Activated CD4-positive, alpha-beta T cell treated with anti-CD3 and anti-CD28 coated beads for 4 hours (primary cell): ENCODE data around the gene SEPHS2.

Experiments
- DNase-seq, 2 donors: peaks; one replicate each; pipeline ENCODE4 v3.0.0-alpha.2; 2020

Gene SEPHS2

DNA sequence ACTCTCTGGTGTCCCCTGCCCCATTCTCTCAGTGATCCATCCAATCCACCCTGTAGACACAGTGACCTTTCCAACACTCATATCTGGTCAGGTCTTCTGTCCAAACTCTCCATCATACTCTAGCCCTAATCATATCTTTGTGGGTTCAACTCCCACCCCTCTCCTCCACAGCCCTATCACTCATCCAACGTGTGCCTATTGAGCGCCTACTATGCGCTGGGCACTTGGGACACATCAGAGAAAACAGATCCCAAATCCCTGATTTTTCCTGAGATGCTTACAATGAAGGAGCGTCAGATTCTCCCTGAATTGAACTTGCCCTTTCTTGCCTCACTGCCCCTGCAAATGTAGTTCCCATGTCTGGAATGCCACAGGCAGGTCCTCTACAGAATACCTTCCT, 17.6 kb downstream of the SEPHS2 start:
- no peak for DNase-seq

DNA sequence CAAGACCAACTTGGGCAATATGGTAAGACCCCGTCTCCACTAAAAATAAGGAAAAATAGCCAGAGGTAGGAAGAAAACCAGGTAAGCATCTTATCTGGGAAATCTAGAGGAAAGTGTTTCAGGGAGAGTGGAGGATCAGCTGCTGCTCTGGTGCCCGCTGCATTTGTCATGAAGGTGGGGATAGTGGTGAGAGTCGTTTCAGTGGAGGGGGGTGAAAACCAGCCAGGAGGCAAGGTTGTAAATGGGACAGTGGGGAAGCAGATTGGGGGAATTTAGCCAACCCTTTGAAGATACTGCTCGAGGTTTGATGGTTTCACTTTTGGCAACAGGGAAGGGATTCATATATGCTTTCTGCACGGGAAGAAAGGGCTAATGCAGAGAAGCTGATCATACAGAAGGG, 24.7 kb downstream of the SEPHS2 start:
- DNase-seq: no peak

DNA sequence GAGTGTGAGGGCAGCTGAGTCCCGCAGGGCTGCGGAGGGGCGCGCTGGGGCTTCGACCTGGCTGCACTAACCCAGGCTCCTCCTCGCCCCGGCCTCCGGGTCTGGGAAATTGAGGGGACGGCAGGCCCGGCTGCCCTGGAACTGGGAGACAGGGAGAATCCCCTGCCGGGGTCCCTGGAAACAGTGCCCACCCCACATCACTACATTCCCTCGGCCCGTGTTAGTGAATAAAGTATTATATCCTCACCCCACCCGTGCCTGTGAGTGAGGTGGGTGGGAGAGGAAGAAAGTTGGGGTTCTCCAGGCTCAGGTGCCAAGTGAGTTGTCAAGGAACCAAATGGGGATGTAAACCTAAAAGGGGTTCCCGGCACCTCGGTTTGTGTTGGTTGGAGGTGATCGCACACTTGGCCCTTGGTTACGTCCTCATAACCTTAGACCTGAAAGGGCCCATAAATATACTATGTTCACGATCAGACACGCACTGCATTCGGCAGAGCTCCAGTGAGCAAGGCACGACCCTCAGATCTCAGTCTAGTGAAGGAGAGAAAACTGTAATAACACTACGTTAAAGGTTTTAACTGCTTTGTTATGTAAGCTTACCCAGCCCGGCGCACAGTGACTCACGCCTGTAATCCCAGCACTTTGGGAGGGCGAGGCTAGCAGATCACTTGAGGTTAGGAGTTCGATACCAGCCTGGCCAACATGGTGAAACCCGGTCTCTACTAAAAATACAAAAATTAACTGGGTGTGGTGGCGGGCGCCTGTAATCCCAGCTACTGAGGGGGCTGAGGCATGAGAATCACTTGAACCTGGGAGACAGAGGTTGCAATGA, 27.1 kb downstream of the SEPHS2 start:
- DNase-seq: no peak

DNA sequence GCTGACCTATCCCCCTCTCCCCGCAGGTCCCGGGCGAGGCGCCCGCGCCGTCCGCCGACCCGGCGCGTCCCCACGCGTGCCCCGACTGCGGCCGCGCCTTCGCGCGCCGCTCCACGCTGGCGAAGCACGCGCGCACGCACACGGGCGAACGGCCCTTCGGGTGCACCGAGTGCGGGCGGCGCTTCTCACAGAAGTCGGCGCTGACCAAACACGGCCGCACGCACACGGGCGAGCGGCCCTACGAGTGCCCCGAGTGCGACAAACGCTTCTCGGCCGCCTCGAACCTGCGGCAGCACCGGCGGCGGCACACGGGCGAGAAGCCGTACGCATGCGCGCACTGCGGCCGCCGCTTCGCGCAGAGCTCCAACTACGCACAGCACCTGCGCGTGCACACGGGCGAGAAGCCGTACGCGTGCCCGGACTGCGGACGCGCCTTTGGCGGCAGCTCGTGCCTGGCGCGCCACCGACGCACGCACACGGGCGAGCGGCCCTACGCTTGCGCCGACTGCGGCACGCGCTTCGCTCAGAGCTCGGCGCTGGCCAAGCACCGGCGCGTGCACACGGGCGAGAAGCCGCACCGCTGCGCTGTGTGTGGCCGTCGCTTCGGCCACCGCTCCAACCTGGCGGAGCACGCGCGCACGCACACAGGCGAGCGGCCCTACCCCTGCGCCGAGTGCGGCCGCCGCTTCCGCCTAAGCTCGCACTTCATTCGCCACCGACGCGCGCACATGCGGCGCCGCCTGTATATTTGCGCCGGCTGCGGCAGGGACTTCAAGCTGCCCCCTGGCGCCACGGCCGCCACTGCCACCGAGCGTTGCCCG, 27.9 kb downstream of the SEPHS2 start:
- peak; percentile 84 to 88 for DNase-seq

DNA sequence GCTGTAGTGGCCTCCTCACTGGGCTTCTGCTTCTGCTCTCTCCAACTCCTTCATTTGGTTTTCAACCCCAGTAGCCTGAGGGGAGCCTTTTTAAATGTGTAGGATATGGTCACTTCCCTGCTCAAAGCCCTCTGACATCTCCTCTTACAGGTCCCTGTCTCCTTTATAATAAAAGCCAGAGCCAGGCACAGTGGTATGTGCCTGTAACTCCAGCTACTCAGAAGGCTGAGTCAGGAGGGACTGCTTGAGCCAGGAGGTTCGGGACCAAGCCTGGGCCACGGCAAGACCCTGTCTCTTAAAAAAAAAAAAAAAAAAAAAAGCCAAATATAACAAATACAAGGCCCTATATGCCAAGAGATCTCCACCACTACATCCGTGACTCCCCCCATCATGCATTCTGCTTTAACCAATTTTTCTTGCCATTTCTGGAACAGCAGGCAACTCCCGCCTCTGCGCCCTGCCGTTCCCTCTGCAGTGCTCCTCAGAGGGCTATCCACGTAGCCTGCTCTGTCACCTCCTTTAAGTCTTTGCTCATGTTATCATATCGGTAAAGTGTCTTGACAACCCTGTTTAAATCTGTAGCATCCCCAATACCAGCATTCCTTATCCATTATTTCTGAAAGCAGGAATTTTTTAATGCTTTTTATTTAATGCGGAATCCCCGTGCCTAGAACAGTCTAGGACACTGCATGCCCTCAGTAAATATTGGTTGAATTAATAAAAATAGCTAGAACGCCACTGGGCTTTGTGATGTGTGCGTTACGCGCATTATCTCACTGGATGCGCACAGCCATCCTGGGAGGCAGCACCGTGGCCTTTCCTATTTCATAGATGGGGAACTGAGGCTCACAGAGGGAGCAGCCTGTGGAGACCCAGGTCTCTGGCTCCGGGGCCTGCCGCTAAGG, 28.8 kb downstream of the SEPHS2 start:
- peak in 1 of 2 donors; percentile 22 for DNase-seq

DNA sequence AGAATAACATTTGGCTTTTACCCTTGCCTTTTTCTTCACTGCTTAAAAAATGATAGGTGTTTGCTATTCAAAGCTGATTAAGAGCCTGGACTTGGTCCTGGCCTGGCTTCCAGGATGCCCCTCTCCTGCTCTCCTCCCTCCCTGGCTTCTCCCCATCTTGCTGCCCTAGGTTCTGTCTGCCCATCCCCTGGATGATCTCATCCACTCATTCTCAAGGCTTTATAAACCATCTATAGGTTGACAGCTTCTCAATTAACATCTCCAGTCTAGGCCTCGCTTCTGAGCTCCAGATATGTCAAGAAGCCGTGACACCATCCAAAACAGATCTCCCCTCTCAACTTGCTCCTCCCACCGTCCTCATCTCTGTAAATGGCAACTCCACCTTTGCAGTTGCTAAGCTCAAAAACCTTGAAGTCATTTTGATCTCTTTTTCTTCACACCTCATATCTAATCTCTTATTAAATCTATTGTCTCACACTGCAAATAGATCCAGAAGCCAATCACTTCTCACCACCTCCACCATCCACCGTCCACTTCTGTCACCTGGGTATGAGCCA, 29.5 kb downstream of the SEPHS2 start:
- no peak for DNase-seq

DNA sequence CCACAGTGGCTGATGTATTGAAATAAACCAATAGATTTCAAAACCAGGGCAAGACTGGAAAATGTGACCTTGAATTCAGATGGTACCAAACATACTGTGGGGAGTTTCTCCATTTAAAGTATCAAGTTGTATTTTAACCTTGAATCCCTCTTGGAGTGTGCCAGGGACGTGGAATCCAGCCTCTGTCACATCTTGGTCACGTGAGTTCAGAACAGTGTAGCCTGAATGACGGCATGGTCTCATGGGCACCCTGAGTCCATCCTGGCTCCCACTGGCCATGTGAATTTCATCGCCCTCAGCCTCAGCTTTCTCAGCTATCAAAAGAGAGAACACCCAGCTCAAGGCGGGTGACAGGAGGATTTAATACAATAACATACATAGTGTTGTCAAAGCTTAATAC, 31.5 kb downstream of the SEPHS2 start:
- no peak for DNase-seq

DNA sequence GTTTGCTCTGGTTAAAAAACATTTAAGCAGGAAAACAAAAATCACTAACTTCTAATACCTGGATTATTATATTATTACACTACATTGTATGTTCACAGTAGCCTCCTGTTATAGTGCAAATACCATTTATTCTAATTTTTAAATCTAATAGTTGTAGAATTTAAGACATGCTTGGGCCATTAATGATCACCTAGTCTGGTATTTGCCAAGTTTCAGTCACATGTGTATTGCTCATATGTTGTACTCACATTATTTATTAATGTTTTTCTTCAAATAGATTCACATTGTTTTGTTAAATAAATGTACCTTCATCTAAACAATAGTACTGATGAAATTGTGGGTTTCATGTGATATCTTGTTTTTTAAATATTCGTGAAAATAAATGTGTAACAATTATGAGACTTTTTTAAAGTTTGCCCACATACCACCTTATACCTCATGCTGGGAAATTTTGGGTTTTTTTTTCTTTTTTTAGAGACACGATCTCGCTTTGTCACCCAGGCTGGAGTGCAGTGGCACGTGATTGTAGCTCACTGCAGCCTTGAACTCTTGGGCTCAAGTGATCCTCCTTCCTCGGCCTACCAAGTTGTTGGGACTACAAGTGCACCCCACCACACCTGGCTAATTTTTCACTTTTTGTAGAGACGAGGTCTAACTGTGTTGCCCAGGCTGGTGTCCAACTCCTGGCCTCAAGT, 32.4 kb downstream of the SEPHS2 start:
- DNase-seq: no peak

DNA sequence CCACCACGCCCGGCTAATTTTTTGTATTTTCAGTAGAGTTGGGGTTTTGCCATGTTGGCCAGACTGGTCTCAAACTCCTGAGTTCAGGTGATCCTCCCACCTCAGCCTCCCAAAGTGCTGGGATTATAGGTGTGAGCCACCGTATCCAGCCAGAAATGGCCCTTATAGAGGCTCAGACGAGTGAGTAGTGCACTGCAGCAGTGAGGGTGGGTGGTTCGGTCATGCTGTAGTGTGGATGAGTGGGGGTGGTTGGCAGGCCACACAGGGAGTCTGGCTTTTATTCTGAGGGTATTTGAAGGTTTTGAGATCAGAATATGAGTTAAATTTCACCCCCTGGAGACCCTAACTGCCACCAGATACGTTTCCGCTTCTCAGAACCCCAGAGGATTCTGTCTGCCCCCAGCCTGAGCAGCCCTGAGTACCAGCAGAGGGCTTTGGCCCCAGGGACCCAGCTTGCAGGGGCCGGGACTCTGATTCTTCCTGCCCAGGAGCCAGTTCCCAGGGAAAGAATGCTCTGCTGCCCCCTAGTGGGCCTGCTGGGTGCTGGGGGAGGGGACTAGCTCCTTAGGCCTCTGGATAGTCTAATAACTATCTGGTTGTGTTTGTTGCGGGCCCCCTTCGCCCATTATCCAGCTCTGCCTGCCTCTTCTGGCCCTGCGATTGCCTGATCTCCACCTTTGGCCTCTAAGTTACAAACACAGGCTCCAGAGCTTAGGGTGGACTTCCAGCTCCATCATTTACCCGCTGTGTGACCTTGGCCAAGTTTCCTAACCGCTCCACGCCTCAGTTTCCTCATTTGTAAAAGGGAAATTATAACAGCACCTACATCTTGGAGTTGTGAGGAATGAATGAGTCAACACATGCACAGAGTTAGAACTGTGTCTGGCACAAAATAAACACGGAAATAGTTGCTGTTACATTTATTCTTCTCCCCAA, 36.3 kb downstream of the SEPHS2 start:
- peak; percentile 87 to 96 for DNase-seq

DNA sequence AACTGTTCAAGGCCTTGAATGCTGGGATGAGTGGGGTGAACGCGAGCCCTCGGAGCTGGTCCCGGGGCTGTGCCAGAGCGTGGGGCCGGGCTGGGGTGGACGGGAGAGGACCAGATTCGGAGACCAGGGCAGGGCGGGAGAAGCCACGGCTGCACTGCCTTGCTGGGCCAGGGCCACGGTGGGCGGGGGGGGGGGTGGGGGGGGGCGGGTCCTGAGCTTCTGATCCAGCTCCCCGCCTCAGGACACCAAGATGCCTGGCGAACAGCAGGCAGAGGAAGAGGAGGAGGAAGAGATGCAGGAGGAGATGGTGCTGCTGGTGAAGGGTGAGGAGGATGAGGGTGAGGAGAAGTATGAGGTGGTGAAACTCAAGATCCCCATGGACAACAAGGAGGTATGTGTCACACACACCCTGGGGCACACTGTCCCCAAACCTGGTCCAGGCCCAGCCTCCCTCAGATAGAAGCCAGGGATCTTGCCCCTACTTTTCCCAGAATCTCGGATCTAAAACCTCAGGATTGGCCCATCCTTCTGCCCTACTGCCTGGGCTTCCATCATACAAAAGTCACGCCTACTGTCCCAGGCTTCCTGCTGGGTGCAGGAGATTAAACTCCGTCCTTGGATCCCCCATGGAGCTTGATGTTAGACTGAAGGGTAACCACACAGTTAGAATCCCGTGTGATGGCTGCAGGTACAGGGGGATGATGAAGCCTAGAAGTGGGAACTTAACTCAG, 37.7 kb downstream of the SEPHS2 start:
- DNase-seq: no peak

DNA sequence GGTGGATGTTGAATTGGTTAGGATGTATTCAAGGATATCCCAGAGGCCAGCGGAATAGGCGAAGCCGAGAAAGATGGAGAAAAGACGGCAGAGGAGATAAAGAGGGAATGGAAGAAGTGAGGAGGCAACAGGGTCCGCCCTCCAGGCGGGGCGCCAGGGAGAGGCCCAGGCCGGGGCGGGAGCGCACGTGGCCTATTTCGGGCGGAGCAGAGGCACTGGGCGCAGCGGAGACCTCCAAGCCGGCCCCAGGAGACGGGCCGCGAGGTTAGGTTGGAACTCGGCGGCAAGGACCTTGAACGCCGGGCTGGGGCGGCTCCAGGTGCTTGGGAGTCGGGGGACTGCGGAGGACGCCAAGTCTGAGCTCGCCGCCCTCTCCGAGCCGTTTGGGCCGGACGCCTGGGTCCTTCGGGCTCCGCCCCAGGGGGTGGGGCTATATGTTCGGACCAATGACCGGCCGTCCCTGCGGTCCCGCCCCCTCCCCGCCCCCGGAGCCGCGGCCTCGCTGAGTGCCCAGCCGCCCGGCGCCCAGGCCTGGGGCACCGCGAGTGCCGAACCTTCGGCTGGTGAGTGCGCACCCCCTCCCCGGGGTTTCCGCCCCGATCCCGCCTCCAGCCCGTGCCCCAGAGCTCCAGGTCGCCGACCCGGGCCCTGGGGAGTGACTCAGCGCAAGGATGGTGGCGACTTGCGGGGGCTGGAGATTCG, 38.4 kb downstream of the SEPHS2 start, which contains the start of gene ZNF771:
Gene ZNF771 (plus strand): TSS at position 505 of the 702 bp plus-strand sequence. CDS start 448 bp downstream, outside the sequence.
- peak; percentile 87 to 90 for DNase-seq

DNA sequence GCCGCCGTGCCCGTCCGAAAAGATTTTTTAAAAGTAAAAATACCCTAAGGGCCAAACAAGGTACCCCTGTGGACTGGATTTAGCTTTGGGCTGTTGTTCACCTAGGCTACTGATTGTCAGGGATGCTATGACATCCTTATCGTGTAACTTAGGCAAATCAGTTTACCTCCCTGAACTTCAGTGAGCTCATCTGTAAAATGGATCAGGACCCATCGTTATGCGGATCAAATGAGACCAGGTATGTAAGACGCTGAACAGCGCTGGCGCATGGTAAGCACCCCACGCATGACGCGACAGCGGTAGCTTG, 38.9 kb downstream of the SEPHS2 start:
- no peak for DNase-seq

DNA sequence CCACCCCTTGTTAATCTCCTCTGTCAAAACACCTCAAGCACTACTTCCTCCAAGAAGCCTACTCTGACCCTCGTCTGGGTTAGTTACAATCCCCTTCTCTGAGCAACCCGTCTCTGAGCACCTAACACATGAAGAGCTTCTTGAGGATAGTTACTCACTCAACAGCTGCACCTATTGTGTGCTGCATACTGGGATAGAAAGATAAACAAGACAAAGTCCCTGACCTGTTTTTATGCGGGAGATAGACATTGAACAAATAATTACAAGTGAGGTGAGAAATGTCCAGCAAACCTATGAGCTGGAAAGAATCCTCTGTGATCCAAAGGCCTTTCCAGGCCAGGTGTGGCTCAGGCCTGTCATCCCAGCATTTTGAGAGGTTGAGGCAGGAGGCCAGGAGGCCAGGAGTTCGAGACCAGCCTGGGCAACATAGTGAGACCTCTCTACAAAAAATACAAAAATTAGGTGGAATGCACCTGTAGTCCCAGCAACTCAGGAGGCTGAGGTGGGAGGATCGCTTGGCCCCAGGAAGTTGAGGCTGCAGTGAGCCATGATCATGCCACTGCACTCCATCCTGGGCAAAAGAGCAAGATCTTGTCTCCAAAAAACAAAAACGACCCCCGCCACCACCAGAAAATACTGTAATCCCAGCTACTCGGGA, 43.8 kb downstream of the SEPHS2 start:
- no peak for DNase-seq

DNA sequence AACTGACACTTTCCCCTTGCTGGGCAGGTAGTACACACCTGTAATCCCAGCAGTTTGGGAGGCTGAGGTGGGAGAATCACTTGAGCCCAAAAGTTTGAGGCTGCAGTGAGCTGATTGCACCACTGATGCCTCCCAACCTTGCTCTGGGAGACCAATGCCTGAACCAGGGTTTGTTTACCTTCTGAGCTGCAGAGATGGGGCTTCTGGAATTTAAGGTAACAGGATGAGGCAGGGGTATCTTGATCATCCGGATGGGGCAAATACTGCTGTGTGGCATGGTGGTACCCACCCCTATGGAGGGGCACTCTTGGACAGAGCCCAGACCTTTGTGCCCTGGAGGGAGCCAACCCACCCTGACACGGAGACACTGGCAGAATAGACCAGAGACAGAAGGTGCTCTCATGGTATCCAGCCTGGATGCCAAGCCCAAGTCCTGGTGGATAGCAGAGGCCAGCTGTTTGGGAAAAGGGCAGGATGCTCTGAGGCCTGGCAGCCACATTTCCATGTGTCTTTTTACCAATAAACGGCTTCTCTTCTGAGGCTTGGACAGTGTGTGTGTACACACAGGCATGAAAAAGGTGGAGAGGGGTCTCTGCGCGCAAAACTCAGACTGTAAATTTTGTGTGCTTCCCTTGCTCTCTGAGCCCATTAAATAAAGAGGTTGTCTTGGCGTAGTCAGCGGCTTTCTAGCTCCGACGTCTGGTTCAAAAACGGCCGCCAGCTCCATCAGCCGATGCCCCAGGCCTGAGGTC, 46.1 kb downstream of the SEPHS2 start:
- DNase-seq: no peak

DNA sequence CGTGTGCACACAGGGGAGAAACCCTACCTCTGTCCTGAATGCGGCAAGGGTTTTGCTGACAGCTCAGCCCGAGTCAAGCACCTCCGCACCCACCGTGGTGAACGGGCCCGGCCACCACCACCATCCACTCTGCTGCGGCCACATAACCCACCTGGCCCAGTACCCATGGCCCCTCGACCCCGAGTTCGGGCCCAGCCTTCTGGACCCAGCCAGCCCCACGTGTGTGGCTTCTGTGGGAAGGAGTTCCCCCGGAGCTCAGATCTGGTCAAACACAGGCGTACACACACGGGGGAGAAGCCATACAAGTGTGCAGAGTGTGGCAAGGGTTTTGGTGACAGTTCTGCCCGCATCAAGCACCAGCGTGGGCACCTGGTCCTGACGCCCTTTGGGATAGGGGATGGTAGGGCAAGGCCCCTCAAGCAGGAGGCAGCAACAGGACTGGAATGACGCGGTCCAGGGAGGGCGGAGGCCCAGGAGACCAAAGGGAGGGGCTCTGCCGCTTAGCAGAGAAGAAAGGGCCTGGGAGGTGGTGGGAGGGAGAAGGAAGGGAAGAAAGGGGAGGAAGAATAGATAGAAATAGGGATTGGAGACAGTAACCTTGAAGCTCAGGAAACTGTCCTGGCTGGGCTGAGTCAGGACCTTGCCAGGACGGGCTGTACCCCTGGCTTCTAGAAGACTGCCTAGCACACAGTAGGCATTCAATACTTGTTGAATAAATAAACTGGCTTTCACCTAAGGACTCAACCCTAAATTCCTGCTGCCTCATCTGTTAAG, 46.8 kb downstream of the SEPHS2 start:
- DNase-seq: no peak

DNA sequence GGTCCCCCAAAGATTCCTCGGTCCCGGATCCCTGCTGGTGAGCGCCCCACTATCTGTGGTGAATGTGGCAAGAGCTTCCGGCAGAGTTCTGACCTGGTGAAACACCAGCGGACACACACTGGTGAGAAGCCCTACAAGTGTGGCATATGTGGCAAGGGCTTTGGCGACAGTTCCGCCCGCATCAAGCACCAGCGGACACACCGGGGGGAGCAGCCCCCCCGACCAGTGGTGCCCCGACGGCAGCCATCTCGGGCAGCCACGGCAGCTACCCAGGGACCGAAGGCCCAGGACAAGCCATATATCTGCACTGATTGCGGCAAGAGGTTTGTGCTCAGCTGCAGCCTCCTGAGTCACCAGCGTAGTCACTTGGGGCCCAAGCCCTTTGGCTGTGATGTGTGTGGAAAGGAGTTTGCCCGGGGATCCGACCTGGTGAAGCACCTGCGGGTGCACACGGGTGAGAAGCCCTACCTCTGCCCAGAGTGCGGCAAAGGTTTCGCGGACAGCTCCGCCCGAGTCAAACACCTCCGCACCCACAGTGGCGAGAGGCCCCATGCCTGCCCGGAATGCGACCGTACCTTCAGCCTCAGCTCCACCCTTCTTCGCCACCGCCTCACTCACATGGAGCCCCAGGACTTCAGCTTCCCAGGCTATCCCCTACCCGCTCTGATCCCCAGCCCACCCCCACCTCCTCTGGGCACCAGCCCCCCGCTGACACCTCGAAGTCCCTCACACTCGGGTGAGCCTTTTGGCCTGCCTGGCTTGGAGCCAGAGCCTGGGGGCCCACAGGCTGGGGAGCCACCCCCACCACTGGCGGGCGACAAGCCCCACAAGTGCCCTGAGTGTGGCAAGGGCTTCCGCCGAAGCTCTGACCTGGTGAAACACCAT, 47.7 kb downstream of the SEPHS2 start:
- DNase-seq: no peak
